ENCODE measurements around the gene ITPR3. TPM values are rescaled to one million over a fixed set of nuclear protein-coding genes. Genes with fewer than 3 reads are reported as not detected.

ITPR3 gene
- total RNA-seq, 1 donor from 2014 or later, result 17.7 TPM

GRCh38 chr6:33735216-33735615 is 114.1 kb downstream of the ITPR3 start:
- peaks cover 2% of the 10 kb centered on the region for H3K27me3 ChIP-seq (ENCODE audit: insufficient read depth, low read length)
- Mint-ChIP-seq H3K27me3 (ENCODE audit: low read depth, unreplicated experiment) (peaks cover 3% of the 10 kb centered on the region), H3K9me3 (ENCODE audit: unreplicated experiment) (no peaks in the 10 kb centered on the region), H3K4me3 (ENCODE audit: unreplicated experiment) (no peak overlapping the region), H3K36me3 (ENCODE audit: low read depth, unreplicated experiment) (no peaks in the 10 kb centered on the region), H3K4me1 (ENCODE audit: low read depth, unreplicated experiment) (peaks cover 15% of the 10 kb centered on the region), H3K27ac (ENCODE audit: unreplicated experiment) (no peak overlapping the region)
- no peak for FAIRE-seq
- no peaks in the 10 kb centered on the region for H3K4me1 ChIP-seq (ENCODE audit: insufficient read depth, low read length)
- no peaks in the 10 kb centered on the region for H3K9me3 ChIP-seq (ENCODE audit: insufficient read depth, low read depth, low read length)
- DNase-seq (ENCODE audit: low read depth), result no peak
- no peak overlapping the region for H3K4me3 ChIP-seq (ENCODE audit: insufficient read depth, low read depth, low read length)
- no peak overlapping the region for H3K27ac ChIP-seq (ENCODE audit: low read depth, low read length)
- H3K79me2 ChIP-seq (ENCODE audit: insufficient read depth, low read length), result no peaks in the 10 kb centered on the region
- H4K20me1 ChIP-seq (ENCODE audit: insufficient read depth, low read length), result no peaks in the 10 kb centered on the region
- no peak for TF ChIP-seq EZH2 (IDR thresholded peaks at IDR 0.05; ENCODE audit: insufficient read depth, low read length)
- no peak for TF ChIP-seq CTCF (IDR thresholded peaks at IDR 0.05; ENCODE audit: insufficient read depth, low read depth, low read length)
- no peak overlapping the region for H3K4me2 ChIP-seq (ENCODE audit: low read length)
- H3K9ac ChIP-seq (ENCODE audit: low read length), result no peak overlapping the region
- no peaks in the 10 kb centered on the region for H3K36me3 ChIP-seq (ENCODE audit: insufficient read depth, low read length)
- H2AFZ ChIP-seq (ENCODE audit: low read depth, low read length), result no peak overlapping the region

DNA sequence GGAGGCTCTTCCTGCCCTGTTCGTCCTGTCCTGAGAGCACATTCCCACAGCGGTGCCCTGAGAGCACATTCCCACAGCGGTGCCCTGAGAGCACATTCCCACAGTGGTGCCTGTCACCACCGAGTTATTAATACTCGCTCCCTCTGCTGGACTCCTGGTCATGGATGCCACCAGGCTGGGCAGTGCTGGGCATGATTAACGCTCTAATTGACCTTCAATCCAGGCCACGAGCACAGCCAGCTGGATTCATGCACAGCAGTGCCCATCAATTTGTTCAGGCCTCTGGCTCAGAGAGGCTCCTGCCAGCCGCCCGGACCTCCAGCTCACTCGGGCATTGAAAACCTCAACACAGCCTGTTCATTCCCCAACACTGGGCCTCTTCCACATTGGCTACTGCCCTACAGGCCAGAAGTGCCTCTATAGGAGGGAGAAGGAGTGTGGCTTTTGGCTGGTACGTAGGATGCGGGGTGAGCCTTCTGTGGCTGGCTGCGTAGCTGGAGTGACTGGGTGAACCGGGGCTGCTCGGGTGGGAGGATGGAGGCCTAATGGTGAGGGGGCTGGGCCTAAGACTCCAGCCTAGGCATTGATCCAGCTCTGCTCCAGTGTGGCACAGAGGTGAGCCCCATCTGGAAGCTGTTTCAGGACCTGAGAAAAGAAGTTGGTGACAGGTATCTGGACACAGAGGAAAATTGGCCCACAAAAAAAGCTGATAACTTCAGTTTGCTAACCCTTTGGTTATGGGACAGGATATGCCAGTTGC is 116.3 kb downstream of the ITPR3 start:
- Histone ChIP-seq H3K9ac (ENCODE audit: low read length) (no peak overlapping the region), H3K27me3 (ENCODE audit: insufficient read depth, low read length) (peaks cover 9% of the 10 kb centered on the region), H4K20me1 (ENCODE audit: insufficient read depth, low read length) (no peaks in the 10 kb centered on the region), H3K4me1 (ENCODE audit: insufficient read depth, low read length) (no peaks in the 10 kb centered on the region), H3K27ac (ENCODE audit: low read depth, low read length) (no peak overlapping the region), H3K4me2 (ENCODE audit: low read length) (no peak overlapping the region), H3K36me3 (ENCODE audit: insufficient read depth, low read length) (no peaks in the 10 kb centered on the region), H3K79me2 (ENCODE audit: insufficient read depth, low read length) (no peaks in the 10 kb centered on the region), H2AFZ (ENCODE audit: low read depth, low read length) (no peak overlapping the region), H3K9me3 (ENCODE audit: insufficient read depth, low read depth, low read length) (no peaks in the 10 kb centered on the region), H3K4me3 (ENCODE audit: insufficient read depth, low read depth, low read length) (no peak overlapping the region)
- no peak for TF ChIP-seq EZH2 (IDR thresholded peaks at IDR 0.05; ENCODE audit: insufficient read depth, low read length)
- no peak for TF ChIP-seq CTCF (IDR thresholded peaks at IDR 0.05; ENCODE audit: insufficient read depth, low read depth, low read length)
- H3K36me3 Mint-ChIP-seq (ENCODE audit: low read depth, unreplicated experiment), result no peaks in the 10 kb centered on the region
- DNase-seq (ENCODE audit: low read depth) (no peak), FAIRE-seq (no peak)
- peaks cover 9% of the 10 kb centered on the region for H3K4me1 Mint-ChIP-seq (ENCODE audit: low read depth, unreplicated experiment)
- H3K27me3 Mint-ChIP-seq (ENCODE audit: low read depth, unreplicated experiment), result peaks cover 3% of the 10 kb centered on the region
- no peaks in the 10 kb centered on the region for H3K9me3 Mint-ChIP-seq (ENCODE audit: unreplicated experiment)
- no peak overlapping the region for H3K27ac Mint-ChIP-seq (ENCODE audit: unreplicated experiment)
- H3K4me3 Mint-ChIP-seq (ENCODE audit: unreplicated experiment), result no peak overlapping the region

DNA sequence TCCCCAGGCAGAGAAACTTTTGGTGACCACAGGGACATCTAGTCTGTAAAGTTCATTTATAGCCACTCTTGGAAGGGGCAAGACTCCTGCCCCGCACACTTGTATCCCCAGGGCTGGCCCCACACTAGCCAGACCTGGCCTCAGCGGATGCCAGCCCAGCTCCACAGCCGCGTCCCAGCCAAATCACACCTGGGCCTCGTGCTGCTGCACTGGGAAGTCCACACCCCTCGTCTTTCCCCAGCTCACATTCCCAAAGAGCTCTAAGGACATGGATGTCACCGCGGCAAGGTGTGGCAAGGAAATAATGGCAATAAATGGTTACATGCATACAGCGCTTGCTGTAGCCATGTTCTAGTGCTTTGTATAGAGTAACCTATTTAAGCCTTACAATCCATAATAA is 117.0 kb downstream of the ITPR3 start:
- Histone ChIP-seq H3K4me1 (ENCODE audit: insufficient read depth, low read length) (no peaks in the 10 kb centered on the region), H3K36me3 (ENCODE audit: insufficient read depth, low read length) (no peaks in the 10 kb centered on the region), H3K9me3 (ENCODE audit: insufficient read depth, low read depth, low read length) (no peaks in the 10 kb centered on the region), H2AFZ (ENCODE audit: low read depth, low read length) (no peak overlapping the region), H3K27me3 (ENCODE audit: insufficient read depth, low read length) (peaks cover 14% of the 10 kb centered on the region), H3K9ac (ENCODE audit: low read length) (no peak overlapping the region), H3K27ac (ENCODE audit: low read depth, low read length) (no peak overlapping the region), H3K4me2 (ENCODE audit: low read length) (no peak overlapping the region), H4K20me1 (ENCODE audit: insufficient read depth, low read length) (no peaks in the 10 kb centered on the region), H3K79me2 (ENCODE audit: insufficient read depth, low read length) (no peaks in the 10 kb centered on the region), H3K4me3 (ENCODE audit: insufficient read depth, low read depth, low read length) (no peak overlapping the region)
- no peak overlapping the region for H3K4me3 Mint-ChIP-seq (ENCODE audit: unreplicated experiment)
- no peaks in the 10 kb centered on the region for H3K36me3 Mint-ChIP-seq (ENCODE audit: low read depth, unreplicated experiment)
- no peak for FAIRE-seq
- no peak overlapping the region for H3K27ac Mint-ChIP-seq (ENCODE audit: unreplicated experiment)
- DNase-seq (ENCODE audit: low read depth), result no peak
- peaks cover 5% of the 10 kb centered on the region for H3K27me3 Mint-ChIP-seq (ENCODE audit: low read depth, unreplicated experiment)
- H3K4me1 Mint-ChIP-seq (ENCODE audit: low read depth, unreplicated experiment), result peaks cover 8% of the 10 kb centered on the region
- no peaks in the 10 kb centered on the region for H3K9me3 Mint-ChIP-seq (ENCODE audit: unreplicated experiment)
- TF ChIP-seq CTCF (IDR thresholded peaks at IDR 0.05; ENCODE audit: insufficient read depth, low read depth, low read length) (no peak), EZH2 (IDR thresholded peaks at IDR 0.05; ENCODE audit: insufficient read depth, low read length) (no peak)
